ENCODE data around the gene RPAP3. TPM values are rescaled to one million over a fixed set of nuclear protein-coding genes. Genes with fewer than 3 reads are reported as not detected.
"Not testable (repeated sequence)": the region's sequence is repeated elsewhere in the genome, so short reads cannot be mapped to it uniquely, and the experiment has no call there.

The RPAP3 gene
- polyA plus RNA-seq, 1 donor (not counting 4 experiments of a cell fraction or from before 2014, with no cell fraction given), result 22.9 TPM

- no peak for FAIRE-seq
- no peak for TF ChIP-seq CTCF (optimal IDR thresholded peaks at IDR 0.05 in 1 of 3, IDR thresholded peaks at IDR 0.05 in 1 of 3, conservative IDR thresholded peaks at IDR 0.05 in 1 of 3; ENCODE audit: extremely low read depth in 1 of 3, insufficient read depth in 2 of 3, low read length in 3 of 3)
- TF ChIP-seq EZH2 (IDR thresholded peaks at IDR 0.05; ENCODE audit: low read length), result no peak
- peaks cover 0 to 6% of the 10 kb centered on the region in 2 experiments for H3K36me3 ChIP-seq (ENCODE audit: control insufficient read depth in 2 of 2, extremely low read depth in 1 of 2, insufficient read depth in 2 of 2, low read length in 2 of 2)
- dilution Hi-C loops (cut with MboI; ENCODE audit: extremely low pct_ligation_motif_present, low sequenced_read_pairs), result no loop called here
- H4K20me1 ChIP-seq (ENCODE audit: control insufficient read depth, extremely low read depth, insufficient read depth, low read length), result no peaks in the 10 kb centered on the region
- H3K4me2 ChIP-seq (ENCODE audit: control insufficient read depth, extremely low read depth, insufficient read depth, low read depth, low read length), result no peak overlapping the region
- H3K4me1 ChIP-seq (ENCODE audit: control insufficient read depth, extremely low read depth, insufficient read depth, low read length), result no peaks in the 10 kb centered on the region
- DNase-seq (ENCODE audit: low read depth, low spot score), result no peak
- no peak overlapping the region for H3K9ac ChIP-seq (ENCODE audit: control insufficient read depth, extremely low read depth, insufficient read depth, low read length)
- no peaks in the 10 kb centered on the region for H3K9me1 ChIP-seq (ENCODE audit: control insufficient read depth, extremely low read depth, insufficient read depth, low read length)
- H3K4me3 ChIP-seq (ENCODE audit: control insufficient read depth in 2 of 3, extremely low read depth in 1 of 3, insufficient read depth in 2 of 3, low read depth in 1 of 3, low read length in 3 of 3), result no peak overlapping the region
- no peak overlapping the region for H2AFZ ChIP-seq (ENCODE audit: control insufficient read depth, low read length)
- no peaks in the 10 kb centered on the region for H3K9me3 ChIP-seq (ENCODE audit: control insufficient read depth, low read depth, low read length)
- no peaks in the 10 kb centered on the region for H3K27me3 ChIP-seq (ENCODE audit: control insufficient read depth, extremely low read depth, insufficient read depth, low read length)
- no peak overlapping the region for H3K27ac ChIP-seq (ENCODE audit: control insufficient read depth, insufficient read depth, low read length)
- H3K79me2 ChIP-seq (ENCODE audit: control insufficient read depth, insufficient read depth, low read length), result no peaks in the 10 kb centered on the region
Measured at GRCh38 chr12:47648056-47648579, 57.7 kb downstream of the RPAP3 start.

DNA sequence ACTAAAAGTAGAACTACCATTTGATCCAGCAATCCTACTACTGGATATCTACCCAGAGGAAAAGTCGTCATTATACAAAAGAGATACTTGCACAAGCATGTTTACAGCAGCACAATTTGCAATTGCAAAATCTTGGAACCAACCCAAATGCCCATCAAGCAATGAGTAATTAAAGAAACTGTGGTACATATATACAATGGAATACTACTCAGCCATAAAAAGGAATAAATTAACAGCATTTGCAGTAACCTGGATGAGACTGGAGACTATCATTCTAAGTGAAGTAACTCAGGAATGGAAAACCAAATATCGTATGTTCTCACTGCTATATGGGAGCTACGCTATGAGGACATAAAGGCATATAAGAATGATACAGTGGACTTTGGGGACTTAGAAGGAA is 63.5 kb downstream of the RPAP3 start:
- H3K4me3 ChIP-seq (ENCODE audit: control insufficient read depth in 2 of 3, extremely low read depth in 1 of 3, insufficient read depth in 2 of 3, low read depth in 1 of 3, low read length in 3 of 3); H3K27me3 ChIP-seq (ENCODE audit: control insufficient read depth, extremely low read depth, insufficient read depth, low read length); H2AFZ ChIP-seq (ENCODE audit: control insufficient read depth, low read length); dilution Hi-C loops (cut with MboI; ENCODE audit: extremely low pct_ligation_motif_present, low sequenced_read_pairs); H3K36me3 ChIP-seq (ENCODE audit: control insufficient read depth in 2 of 2, extremely low read depth in 1 of 2, insufficient read depth in 2 of 2, low read length in 2 of 2); FAIRE-seq; H3K4me2 ChIP-seq (ENCODE audit: control insufficient read depth, extremely low read depth, insufficient read depth, low read depth, low read length); H3K4me1 ChIP-seq (ENCODE audit: control insufficient read depth, extremely low read depth, insufficient read depth, low read length); H3K27ac ChIP-seq (ENCODE audit: control insufficient read depth, insufficient read depth, low read length); H3K9ac ChIP-seq (ENCODE audit: control insufficient read depth, extremely low read depth, insufficient read depth, low read length); H4K20me1 ChIP-seq (ENCODE audit: control insufficient read depth, extremely low read depth, insufficient read depth, low read length); H3K9me3 ChIP-seq (ENCODE audit: control insufficient read depth, low read depth, low read length); H3K9me1 ChIP-seq (ENCODE audit: control insufficient read depth, extremely low read depth, insufficient read depth, low read length); H3K79me2 ChIP-seq (ENCODE audit: control insufficient read depth, insufficient read depth, low read length); DNase-seq (ENCODE audit: low read depth, low spot score): not testable (repeated sequence)

Measured in keratinocyte (primary cell).